ENCODE measurements around the gene PHLDB1.

PHLDB1 gene

GRCh38 chr11:118689503-118689851 lies 82.1 kb downstream of the PHLDB1 start:
- TF ChIP-seq CTCF (IDR thresholded peaks at IDR 0.05) (no peak), ZFX (IDR thresholded peaks at IDR 0.05; ENCODE audit: borderline replicate concordance) (no peak)
- peak overlapping the region; percentile 80 for H3K27ac ChIP-seq

GRCh38 chr11:118689852-118690552 lies 82.6 kb downstream of the PHLDB1 start:
- peak; percentile 99 for TF ChIP-seq CTCF (IDR thresholded peaks at IDR 0.05)
- TF ChIP-seq ZFX (IDR thresholded peaks at IDR 0.05; ENCODE audit: borderline replicate concordance): no peak
- peak overlapping the region; percentile 80 for H3K27ac ChIP-seq

- H3K27ac ChIP-seq: peak overlapping the region; percentile 80
- TF ChIP-seq ZFX (IDR thresholded peaks at IDR 0.05; ENCODE audit: borderline replicate concordance) (no peak), CTCF (IDR thresholded peaks at IDR 0.05) (no peak)
These were observed 83.3 kb downstream of the PHLDB1 start for GRCh38 chr11:118690553-118691304.

- no peak overlapping the region for H3K27ac ChIP-seq
- TF ChIP-seq ZFX (IDR thresholded peaks at IDR 0.05; ENCODE audit: borderline replicate concordance) (no peak), CTCF (IDR thresholded peaks at IDR 0.05) (no peak)
These were observed 84.8 kb downstream of the PHLDB1 start for GRCh38 chr11:118691926-118692830.

- no peak overlapping the region for H3K27ac ChIP-seq
- TF ChIP-seq ZFX (IDR thresholded peaks at IDR 0.05; ENCODE audit: borderline replicate concordance): no peak
- TF ChIP-seq CTCF (IDR thresholded peaks at IDR 0.05): no peak
These were observed 86.8 kb downstream of the PHLDB1 start for GRCh38 chr11:118694185-118694584.

GRCh38 chr11:118694771-118695170 lies 87.4 kb downstream of the PHLDB1 start:
- no peak overlapping the region for H3K27ac ChIP-seq
- TF ChIP-seq ZFX (IDR thresholded peaks at IDR 0.05; ENCODE audit: borderline replicate concordance): no peak
- no peak for TF ChIP-seq CTCF (IDR thresholded peaks at IDR 0.05)

Data from 22Rv1 (cell line).